Aorta (tissue), 5 donors: ENCODE results near the gene OR2J1. TPM values are rescaled to one million over a fixed set of nuclear protein-coding genes. Genes with fewer than 3 reads are reported as not detected.

ENCODE experiments used
- ATAC-seq: fragments of 200-7000 bp; cut with Tn5 transposase; one replicate; pipeline ENCODE4 v1.9.1; 2022; ENCODE audit warnings: moderate library complexity; ENCODE audit not compliant: low FRiP score
- DNase-seq, 2 donors: peaks; one replicate each; pipeline ENCODE4 v3.0.0-alpha.2; 2020
- H3K27ac ChIP-seq, 2 donors: one replicate each; pipeline ENCODE4 v1.5.1; 2013; ENCODE audit warnings: low read length in 2 of 2, mild to moderate bottlenecking in 2 of 2, moderate library complexity in 2 of 2, control low read depth in 1 of 2, inconsistent platforms in 1 of 2, low read depth in 1 of 2
- H3K27me3 ChIP-seq, 2 donors: one replicate each; pipeline ENCODE4 v1.6.1; 2013; ENCODE audit warnings: control low read depth in 1 of 2, low read length in 1 of 2, mild to moderate bottlenecking in 1 of 2, moderate library complexity in 1 of 2; ENCODE audit not compliant: insufficient read depth in 2 of 2, control insufficient read depth in 1 of 2
- H3K36me3 ChIP-seq, 2 donors: one replicate each; pipeline ENCODE4 v1.6.1; 2013; ENCODE audit warnings: control low read depth in 1 of 2, low read length in 1 of 2, mild to moderate bottlenecking in 1 of 2; ENCODE audit not compliant: insufficient read depth in 2 of 2, control insufficient read depth in 1 of 2
- H3K4me1 ChIP-seq, 2 donors: one replicate each; pipeline ENCODE4 v1.6.1; 2013; ENCODE audit warnings: low read length in 2 of 2, control low read depth in 1 of 2, mild to moderate bottlenecking in 1 of 2, moderate library complexity in 1 of 2; ENCODE audit not compliant: insufficient read depth in 2 of 2, control insufficient read depth in 1 of 2
- H3K4me3 ChIP-seq, 2 donors: one replicate each; pipeline ENCODE4 v1.5.1; 2013; ENCODE audit warnings: low read length in 2 of 2, control low read depth in 1 of 2, mild to moderate bottlenecking in 1 of 2
- H3K9me3 ChIP-seq: one replicate; pipeline ENCODE4 v1.6.1; 2013; ENCODE audit warnings: mild to moderate bottlenecking, low read length; ENCODE audit not compliant: control insufficient read depth
- WGBS, 2 donors: extraction: QIAGEN DNeasy Blood & Tissue Kit; methylation state at CpG; one replicate each; pipeline ENCODE4 v1.1.7; 2013; 5-methylcytosine and 5-hydroxymethylcytosine counted together
- intact Hi-C, 2 donors: fragments of 100-400 bp; cut with DNase I; formaldehyde crosslinking; loops; one replicate each; pipeline versions ENCODE4 v1.14.2 to v1.15.0; 2022
- long read RNA-seq, 2 donors: library from polyadenylated mRNA; unstranded; transcript quantifications; one replicate each; pipeline ENCODE4 v2.0.0, GENCODE V29; 2020 to 2021
- polyA plus RNA-seq, 2 donors: library from polyadenylated mRNA; stranded (reverse); fragments of 200-250 nt; gene quantifications; one replicate each; pipeline ENCODE4 v1.2.3, GENCODE V29; 2013
- total RNA-seq, 2 donors: library from RNA; stranded (reverse); fragmentation: NEBNext Ultra II Directional; extraction: Animal tissue kit (Norgen Biotek cat#: 25700); gene quantifications; one replicate each; pipeline ENCODE4 v1.2.1, GENCODE V29; 2021
- donor health status: healthy with polysubstance abuse.
- donor health status: Bipolar disorder and iron deficiency.
- donor health status: DM: no; HTN: no; CAD: no.
- donor health status: DM: no; HTN: no; CAD: no.
- donor health status: DM: yes; HTN: yes; CAD: no.

The OR2J1 gene
- total RNA-seq (not detected), polyA plus RNA-seq (not detected)
- long read RNA-seq, donor 1, result 0 reads
- long read RNA-seq, donor 2, result 0 reads

- DNase-seq (no peak), ATAC-seq (no peak)
- 72 to 75% methylated on average over 3 of the region's 3 CpGs for WGBS, 2 donors
- no peaks in the 10 kb centered on the region for H3K27me3 ChIP-seq
- no peak within 1 kb of the TSS for H3K4me3 ChIP-seq
- no peak within 1 kb of the TSS for H3K27ac ChIP-seq
- H3K36me3 ChIP-seq, result no peaks in the 10 kb centered on the region
- intact Hi-C loops, result no loop called here
- H3K9me3 ChIP-seq, result no peaks in the 10 kb centered on the region
- no peaks in the 10 kb centered on the region for H3K4me1 ChIP-seq
These were observed at the start of gene OR2J1 for GRCh38 chr6:29099190-29099589. Gene OR2J1, plus strand, starts transcription at chr6:29099490. Its CDS starts 1,453 bp downstream, at chr6:29100943.

DNA sequence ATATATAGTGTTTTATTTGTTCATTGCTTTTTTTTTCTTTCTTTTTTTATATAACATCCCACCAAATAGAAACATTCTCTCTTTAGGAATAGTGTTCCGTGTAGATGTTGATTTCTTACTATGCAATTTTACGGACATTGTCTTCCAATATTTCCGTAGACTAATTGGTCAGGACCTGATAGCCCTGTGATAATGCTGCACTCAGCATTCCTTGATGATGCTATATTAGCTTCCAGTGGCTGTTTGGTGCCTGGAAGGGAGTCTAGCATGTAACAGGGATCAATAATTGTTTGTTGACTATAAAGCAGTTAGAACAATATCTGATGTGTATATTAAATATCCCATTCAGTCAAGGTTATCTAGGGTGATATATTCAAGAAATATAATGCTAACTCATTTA is 47.6 kb upstream of the OR2J1 start:
- no peaks in the 10 kb centered on the region for H3K27me3 ChIP-seq
- no peaks in the 10 kb centered on the region for H3K4me1 ChIP-seq
- 84% methylated on average over 3 of the region's 3 CpGs for WGBS, 2 donors
- DNase-seq (no peak), ATAC-seq (no peak)
- H3K27ac ChIP-seq, result no peak overlapping the region
- no peaks in the 10 kb centered on the region for H3K9me3 ChIP-seq
- H3K4me3 ChIP-seq, result no peak overlapping the region
- intact Hi-C loops, result no loop called here
- no peaks in the 10 kb centered on the region for H3K36me3 ChIP-seq

DNA sequence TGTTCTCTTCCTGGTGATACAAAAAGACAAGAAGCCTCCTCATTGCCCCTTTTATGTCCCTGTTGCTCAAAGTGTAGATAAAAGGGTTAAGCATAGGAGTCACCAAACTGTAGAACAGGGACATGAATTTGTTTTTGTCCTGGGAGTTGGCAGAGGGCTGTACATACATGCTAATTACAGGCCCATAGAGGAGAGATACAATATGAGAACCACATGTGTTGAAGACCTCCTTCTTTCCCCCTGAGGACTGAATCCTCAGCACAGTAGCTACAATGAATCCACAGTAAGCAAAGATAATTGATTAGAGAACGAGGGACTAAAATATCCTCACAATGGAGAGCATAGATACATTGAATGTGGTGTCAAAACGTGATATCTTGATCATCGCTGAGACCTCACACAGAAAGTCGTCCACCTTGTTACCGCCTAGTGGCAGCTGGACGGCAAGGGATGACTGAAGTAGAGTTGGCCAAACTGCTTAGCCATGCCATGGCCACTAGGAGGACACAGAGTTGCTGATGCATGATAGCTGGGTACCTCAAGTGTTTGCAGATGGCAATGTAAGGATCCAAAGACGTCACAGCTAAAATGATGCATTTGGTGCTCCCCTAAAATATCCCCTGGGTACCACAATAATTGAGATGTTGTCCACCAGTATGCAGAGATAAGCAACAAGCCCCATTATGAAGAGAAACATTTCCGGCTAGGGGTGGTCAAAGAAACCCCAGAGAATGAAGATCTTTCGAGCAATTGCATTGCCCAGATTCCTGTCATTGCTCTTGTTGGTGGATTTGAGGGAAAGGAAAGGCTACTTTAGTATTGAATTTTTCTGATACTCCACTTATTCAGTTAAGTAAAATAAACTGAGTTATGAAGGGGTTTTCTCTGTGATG is 27.2 kb upstream of the OR2J1 start:
- ATAC-seq, result no peak

GRCh38 chr6:29079203-29079602 is 20.1 kb upstream of the OR2J1 start:
- no peak overlapping the region for H3K27ac ChIP-seq
- H3K27me3 ChIP-seq, result peaks cover 0 to 2% of the 10 kb centered on the region in 2 donors
- no peaks in the 10 kb centered on the region for H3K4me1 ChIP-seq
- DNase-seq (no peak), ATAC-seq (no peak)
- 73 to 80% methylated on average over 1 of the region's 1 CpG for WGBS, 2 donors
- H3K36me3 ChIP-seq, result no peaks in the 10 kb centered on the region
- H3K9me3 ChIP-seq, result peaks cover 2% of the 10 kb centered on the region
- H3K4me3 ChIP-seq, result no peak overlapping the region
- intact Hi-C loops, result no loop called here

More for the DNA sequence above, 27.2 kb upstream of the OR2J1 start:
- no peak for DNase-seq
- Histone ChIP-seq H3K9me3 (no peaks in the 10 kb centered on the region), H3K4me3 (no peak overlapping the region), H3K36me3 (no peaks in the 10 kb centered on the region), H3K27ac (no peak overlapping the region), H3K4me1 (no peaks in the 10 kb centered on the region), H3K27me3 (no peaks in the 10 kb centered on the region)
- intact Hi-C loops, result no loop called here
- WGBS, 2 donors, result 31% methylated on average over 9 of the region's 9 CpGs

- H3K9me3 ChIP-seq, result peaks cover 2% of the 10 kb centered on the region
- intact Hi-C loops, result no loop called here
- DNase-seq (no peak), ATAC-seq (no peak)
- no peaks in the 10 kb centered on the region for H3K4me1 ChIP-seq
- H3K36me3 ChIP-seq, result no peaks in the 10 kb centered on the region
- no peak overlapping the region for H3K27ac ChIP-seq
- H3K27me3 ChIP-seq, result peaks cover 0 to 2% of the 10 kb centered on the region in 2 donors
- no peak overlapping the region for H3K4me3 ChIP-seq
These were observed 18.0 kb upstream of the OR2J1 start for GRCh38 chr6:29081312-29081711.

DNA sequence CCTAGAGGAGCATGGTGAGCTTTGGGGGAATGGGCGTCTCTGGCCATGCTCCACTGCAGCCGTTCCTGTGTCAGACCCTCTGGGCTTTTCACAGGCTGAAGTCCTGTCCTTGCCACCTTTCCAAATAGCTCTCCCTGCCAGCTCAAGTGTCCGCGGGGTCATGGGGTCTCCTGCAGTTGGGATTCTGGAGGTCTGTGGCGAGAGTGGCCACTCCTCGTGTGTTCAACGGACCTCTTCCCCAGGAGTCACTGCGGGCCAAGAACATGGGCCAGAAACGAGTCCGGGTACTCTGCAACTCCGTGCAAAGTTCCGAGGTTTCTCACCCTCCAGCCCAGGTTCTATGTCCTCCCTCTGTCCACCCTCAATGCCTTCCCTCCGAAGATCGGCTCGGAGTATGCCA is 16.8 kb upstream of the OR2J1 start:
- H3K36me3 ChIP-seq, result no peaks in the 10 kb centered on the region
- DNase-seq, result no peak
- H3K4me1 ChIP-seq, result no peaks in the 10 kb centered on the region
- H3K4me3 ChIP-seq, result no peak overlapping the region
- H3K9me3 ChIP-seq, result peaks cover 4% of the 10 kb centered on the region
- peaks cover 0 to 2% of the 10 kb centered on the region in 2 donors for H3K27me3 ChIP-seq
- intact Hi-C loops, result no loop called here
- WGBS, 2 donors, result 91% methylated on average over 15 of the region's 15 CpGs
- no peak for ATAC-seq
- no peak overlapping the region for H3K27ac ChIP-seq

GRCh38 chr6:29087213-29087612 is 12.1 kb upstream of the OR2J1 start, which contains the start of gene OR2B3:
Gene OR2B3, minus strand, starts transcription at chr6:29087313. Its CDS starts 65 bp downstream, at chr6:29087248.
- no peak for ATAC-seq
- no peak for DNase-seq
- no peaks in the 10 kb centered on the region for H3K36me3 ChIP-seq
- H3K4me1 ChIP-seq, result no peaks in the 10 kb centered on the region
- no peak within 1 kb of the TSS for H3K27ac ChIP-seq
- H3K9me3 ChIP-seq, result peaks cover 4% of the 10 kb centered on the region
- no peak within 1 kb of the TSS for H3K4me3 ChIP-seq
- WGBS, 2 donors, result 38 to 84% methylated on average over 1 of the region's 1 CpG
- peaks cover 0 to 2% of the 10 kb centered on the region in 2 donors for H3K27me3 ChIP-seq
- intact Hi-C loops, result no loop called here

DNA sequence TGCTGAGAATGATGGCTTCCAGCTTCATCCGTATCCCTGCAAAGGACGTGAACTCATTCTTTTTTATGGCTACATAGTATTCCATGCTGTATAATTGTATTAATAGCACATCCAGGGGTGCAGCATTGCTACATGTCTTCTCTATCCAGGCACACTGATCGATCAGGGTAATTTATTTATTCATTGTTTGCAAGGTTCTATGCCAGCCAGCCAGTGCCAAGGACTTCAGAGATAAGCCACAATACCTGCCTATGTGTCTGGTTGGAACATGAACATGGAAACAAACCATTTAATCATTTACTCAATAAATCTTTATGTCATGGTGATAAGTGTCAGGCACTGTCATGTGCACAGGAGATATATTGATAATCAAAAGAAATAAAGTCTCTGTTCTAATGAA is 6.3 kb upstream of the OR2J1 start:
- Histone ChIP-seq H3K27ac (no peak overlapping the region), H3K36me3 (no peaks in the 10 kb centered on the region), H3K9me3 (no peaks in the 10 kb centered on the region), H3K27me3 (no peaks in the 10 kb centered on the region), H3K4me3 (no peak overlapping the region), H3K4me1 (no peaks in the 10 kb centered on the region)
- WGBS, 2 donors, result 72 to 85% methylated on average over 3 of the region's 3 CpGs
- DNase-seq, result no peak
- intact Hi-C loops, result no loop called here
- ATAC-seq, result no peak

- H3K27ac ChIP-seq, result no peak overlapping the region
- intact Hi-C loops, result no loop called here
- ATAC-seq (no peak), DNase-seq (no peak)
- H3K4me1 ChIP-seq, result no peaks in the 10 kb centered on the region
- WGBS, 2 donors, result 42 to 56% methylated on average over 1 of the region's 1 CpG
- no peaks in the 10 kb centered on the region for H3K27me3 ChIP-seq
- H3K4me3 ChIP-seq, result no peak overlapping the region
- no peaks in the 10 kb centered on the region for H3K9me3 ChIP-seq
- H3K36me3 ChIP-seq, result no peaks in the 10 kb centered on the region
These were observed 1.5 kb upstream of the OR2J1 start for GRCh38 chr6:29097803-29098202.
